ENCODE measurements around the gene AGAP1.

The AGAP1 gene

DNA sequence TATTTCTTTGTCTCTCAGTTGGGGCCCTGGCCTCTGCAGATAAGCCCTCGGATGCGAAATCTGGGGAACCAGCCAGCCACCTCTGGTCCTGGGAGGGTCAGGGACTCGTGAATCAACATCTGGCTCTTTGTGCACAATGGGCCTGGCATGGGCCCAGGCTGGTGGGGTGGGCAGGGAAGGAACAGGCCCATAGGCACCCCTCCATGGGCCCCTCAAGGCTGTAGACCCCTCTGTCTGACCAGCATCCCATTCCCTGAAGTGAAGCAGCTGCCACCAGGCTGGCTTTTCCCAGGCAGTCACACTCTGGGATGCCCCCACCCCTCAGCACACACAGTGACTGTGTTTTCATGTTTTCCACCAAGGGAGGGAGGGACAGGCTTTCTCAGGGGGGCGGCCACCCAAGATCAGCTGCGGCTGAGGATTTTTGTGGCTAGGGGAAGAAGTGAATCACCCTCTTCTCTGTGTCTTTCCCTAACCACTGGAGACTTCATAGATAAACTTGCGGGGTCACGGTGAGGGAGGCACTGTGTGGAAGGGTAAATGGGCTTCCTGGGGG is 166.0 kb downstream of the AGAP1 start:
- no peak for DNase-seq (ENCODE audit: low read depth in 2 of 2, low spot score in 1 of 2)

DNA sequence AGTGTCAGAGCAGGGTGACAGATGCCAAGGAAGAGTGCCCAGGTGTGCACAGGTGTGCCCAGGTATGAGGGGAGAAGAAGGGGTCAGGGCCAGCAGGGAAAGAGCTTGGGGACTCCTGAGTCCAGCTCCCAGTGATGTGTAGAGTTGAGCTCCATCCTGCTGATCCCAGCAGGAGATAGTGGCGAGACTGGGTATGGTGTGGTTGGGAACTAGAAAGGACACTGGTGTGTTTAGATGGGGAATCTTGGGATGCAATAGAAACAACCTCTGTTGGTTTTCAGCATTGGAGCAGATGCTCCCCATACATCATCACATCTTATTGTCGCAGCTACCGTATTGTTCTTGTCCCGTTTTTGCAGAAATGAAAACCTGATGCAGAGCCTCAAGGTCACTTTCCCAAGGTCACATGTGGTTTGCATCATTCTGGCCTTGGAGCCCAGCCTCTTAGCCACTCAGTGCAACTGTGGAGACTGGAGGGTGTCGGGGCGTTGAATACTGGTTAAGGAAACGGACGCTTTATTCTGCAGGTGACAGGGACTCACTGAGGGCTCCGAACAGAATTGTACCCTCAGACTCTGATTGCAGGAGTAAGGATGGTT is 166.7 kb downstream of the AGAP1 start:
- DNase-seq (ENCODE audit: low read depth in 2 of 2, low spot score in 1 of 2), result no peak

- no peak for DNase-seq (ENCODE audit: low read depth in 2 of 2, low spot score in 1 of 2)
Observed at GRCh38 chr2:235661167-235661937, 167.5 kb downstream of the AGAP1 start.

DNA sequence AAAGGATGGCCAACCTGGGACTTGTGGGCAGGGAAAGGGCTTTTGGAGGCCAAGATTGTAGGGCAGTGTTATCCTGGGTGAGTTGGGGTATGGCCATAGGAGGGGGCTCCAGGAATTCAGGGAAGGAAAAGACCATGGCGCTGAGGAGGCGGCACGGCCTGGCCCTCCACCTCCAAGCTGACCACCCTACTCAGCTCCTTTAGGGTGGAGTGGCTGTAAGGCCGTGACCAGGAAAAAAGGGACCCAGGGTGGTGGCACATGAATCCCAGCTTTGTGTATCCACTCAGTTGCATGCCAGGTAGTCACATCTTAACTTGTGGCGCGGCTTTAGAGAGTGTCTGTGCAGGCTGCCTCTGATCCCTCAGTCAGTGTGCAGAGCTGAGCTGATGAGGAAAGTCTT is 168.1 kb downstream of the AGAP1 start:
- DNase-seq (ENCODE audit: low read depth in 2 of 2, low spot score in 1 of 2), result no peak

GRCh38 chr2:235663875-235664274 is 170.0 kb downstream of the AGAP1 start:
- no peak for DNase-seq (ENCODE audit: low read depth in 2 of 2, low spot score in 1 of 2)

DNA sequence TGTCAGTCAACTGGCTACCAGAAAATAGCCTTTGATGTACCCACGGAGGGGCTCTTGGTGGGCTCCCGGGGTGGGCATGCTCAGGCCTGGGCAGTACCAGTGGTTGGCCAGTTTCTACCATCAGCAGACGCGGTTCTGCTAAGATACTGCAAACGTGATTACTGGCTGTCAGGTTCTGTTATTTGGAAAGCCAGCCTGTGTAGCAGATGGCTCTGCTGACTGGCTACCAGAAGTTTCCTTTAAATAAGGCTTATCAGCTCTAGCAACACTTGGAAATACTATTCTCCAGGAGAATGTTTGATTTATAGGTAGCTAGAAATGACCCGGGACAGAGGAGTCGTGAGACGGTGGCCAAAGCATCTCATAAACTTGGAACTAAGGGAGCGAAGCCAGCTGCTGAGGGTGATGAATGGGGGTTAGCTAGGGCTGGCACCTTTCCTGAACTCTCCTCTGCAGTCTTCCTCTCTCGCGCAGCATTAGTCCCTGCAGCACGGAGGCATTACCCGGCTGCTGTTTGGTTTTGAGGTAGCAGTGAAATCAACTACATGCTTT is 171.9 kb downstream of the AGAP1 start:
- DNase-seq (ENCODE audit: low read depth in 2 of 2, low spot score in 1 of 2), result no peak

GRCh38 chr2:235666213-235666781 is 172.5 kb downstream of the AGAP1 start:
- no peak for DNase-seq (ENCODE audit: low read depth in 2 of 2, low spot score in 1 of 2)

GRCh38 chr2:235668782-235669181 is 174.9 kb downstream of the AGAP1 start:
- DNase-seq (ENCODE audit: low read depth in 2 of 2, low spot score in 1 of 2), result no peak

DNA sequence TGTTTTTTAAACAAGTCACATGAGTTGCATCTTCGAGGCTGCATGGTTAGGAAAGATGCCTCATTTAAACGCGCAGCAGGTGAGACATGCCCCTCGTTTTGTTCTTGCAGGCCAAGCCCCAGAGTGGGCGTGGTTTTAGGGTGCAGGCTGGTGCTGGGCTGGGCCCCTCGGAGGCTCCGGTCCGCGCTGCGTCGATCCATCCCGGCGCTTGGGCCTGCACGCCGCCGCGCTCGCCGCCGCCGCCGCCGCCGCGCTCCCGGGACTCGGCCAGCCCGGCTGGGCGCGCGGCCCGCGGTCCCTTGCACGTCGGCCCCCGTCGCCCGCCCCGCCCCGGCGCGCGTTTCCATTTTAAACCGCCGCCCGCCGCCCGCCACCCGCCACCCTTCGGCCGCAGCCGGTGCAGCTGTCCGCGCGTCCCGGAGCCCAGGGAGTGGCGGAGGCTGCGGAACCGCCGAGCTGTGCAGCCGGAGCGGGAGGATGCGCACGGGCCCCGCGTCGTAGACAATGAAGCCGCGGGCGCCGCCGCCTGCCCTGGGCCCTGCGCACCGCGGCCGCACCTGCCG is 175.5 kb downstream of the AGAP1 start:
- no peak for DNase-seq (ENCODE audit: low read depth in 2 of 2, low spot score in 1 of 2)

DNA sequence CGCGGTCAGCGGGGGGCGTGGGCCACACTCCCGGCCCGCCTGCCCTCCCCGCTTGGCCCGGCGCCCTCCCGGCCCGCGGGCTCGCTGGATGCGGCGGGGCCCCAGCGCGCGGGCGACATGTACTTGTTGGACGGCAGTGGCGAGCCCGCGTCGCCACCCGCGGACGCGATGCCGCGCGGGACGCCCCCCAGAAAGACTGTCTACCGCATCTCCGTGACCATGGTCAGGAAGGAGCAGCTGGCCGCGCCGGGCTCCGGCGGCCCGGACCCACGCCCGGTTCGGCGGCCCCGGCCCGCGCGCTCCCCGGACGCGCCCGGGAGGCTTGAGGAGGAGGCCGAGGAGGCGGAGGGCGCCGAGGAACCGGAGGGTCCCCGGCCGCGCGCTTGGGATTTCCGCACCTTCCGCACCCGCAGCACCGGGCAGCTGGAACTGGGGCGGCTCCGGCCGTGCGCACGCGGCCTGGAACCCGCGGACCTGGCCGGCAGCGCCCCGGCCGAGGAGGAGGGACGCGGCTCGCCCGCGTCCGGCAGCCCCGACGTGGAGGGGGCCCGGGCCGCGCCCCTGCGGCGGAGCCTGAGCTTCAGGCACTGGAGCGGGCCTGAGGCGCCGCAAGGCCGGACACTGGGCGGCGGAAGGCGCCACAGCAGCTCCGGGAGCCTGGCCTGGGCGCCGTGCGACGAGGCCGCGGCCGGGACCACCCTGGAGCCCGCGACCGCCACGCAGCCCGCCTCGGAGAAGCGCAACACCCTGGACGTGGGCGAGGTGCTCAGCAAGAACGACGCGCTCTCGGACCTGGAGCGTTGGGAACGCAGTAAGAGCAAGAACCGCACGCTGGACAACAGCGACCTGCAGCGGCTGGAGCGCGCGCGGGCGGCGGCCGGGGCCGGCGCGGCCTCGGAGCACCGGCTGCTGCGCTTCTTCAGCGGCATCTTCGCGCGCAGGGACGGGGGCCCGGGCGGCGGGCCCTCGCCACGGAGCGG is 176.4 kb downstream of the AGAP1 start:
- DNase-seq (ENCODE audit: low read depth in 2 of 2, low spot score in 1 of 2), result no peak

- DNase-seq (ENCODE audit: low read depth in 2 of 2, low spot score in 1 of 2), result no peak
Observed at GRCh38 chr2:235670974-235671787, 177.3 kb downstream of the AGAP1 start.

DNA sequence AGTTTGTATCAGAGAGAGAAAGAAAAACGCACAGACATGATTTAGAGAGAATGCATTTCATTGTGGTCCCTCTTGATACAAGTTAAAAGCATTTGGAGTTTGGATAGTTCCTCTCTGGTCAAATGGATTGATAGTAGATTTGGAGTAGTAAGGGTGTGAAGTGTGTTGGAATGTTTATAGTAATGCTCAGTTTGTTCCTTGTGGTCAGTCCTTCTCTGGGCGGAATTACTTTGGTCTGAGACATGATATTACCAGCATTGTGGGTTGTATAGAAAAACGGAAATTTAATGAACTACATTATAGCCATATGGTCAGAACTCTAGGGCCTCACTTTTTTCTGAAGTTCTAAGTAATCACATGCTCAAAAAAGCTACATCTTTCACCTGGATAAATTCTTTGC is 178.9 kb downstream of the AGAP1 start:
- no peak for DNase-seq (ENCODE audit: low read depth in 2 of 2, low spot score in 1 of 2)

DNA sequence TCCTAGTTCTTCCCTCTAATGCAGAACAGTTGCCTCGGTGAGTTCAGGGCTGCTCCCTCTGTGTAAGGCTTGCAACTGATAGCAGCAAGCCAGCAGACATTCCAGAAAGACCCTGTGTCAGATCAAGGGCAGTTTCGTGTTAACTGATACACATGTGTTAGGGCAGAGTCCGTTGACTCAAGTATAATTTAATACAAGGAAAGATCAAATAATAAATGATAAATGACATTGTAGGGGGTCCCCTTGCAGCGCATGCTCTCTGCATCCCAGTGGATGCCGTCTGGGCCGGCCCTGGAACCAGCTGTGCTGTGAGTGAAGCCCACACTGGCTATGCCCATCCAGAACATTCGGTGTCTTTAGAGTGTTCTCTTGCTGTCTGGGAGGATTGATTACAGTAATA is 180.3 kb downstream of the AGAP1 start:
- DNase-seq (ENCODE audit: low read depth in 2 of 2, low spot score in 1 of 2), result no peak

DNA sequence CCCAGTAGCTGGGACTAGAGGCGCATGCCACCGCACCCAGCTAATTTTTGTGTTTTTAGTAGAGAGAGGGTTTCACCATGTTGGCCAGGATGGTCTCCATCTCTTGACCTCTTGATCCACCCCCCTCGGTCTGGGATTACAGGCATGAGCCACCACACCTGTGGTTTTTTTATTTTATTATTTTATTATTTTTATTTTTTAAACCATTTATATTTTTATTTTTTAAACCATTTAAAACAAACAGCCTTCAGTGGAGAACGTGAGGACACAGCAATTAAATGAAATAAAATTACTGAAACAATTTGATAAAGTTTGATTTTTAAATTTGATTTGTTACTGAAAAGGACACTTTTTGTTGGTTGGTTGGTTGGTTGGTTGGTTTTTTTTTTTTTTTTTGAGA is 181.0 kb downstream of the AGAP1 start:
- no peak for DNase-seq (ENCODE audit: low read depth in 2 of 2, low spot score in 1 of 2)

DNA sequence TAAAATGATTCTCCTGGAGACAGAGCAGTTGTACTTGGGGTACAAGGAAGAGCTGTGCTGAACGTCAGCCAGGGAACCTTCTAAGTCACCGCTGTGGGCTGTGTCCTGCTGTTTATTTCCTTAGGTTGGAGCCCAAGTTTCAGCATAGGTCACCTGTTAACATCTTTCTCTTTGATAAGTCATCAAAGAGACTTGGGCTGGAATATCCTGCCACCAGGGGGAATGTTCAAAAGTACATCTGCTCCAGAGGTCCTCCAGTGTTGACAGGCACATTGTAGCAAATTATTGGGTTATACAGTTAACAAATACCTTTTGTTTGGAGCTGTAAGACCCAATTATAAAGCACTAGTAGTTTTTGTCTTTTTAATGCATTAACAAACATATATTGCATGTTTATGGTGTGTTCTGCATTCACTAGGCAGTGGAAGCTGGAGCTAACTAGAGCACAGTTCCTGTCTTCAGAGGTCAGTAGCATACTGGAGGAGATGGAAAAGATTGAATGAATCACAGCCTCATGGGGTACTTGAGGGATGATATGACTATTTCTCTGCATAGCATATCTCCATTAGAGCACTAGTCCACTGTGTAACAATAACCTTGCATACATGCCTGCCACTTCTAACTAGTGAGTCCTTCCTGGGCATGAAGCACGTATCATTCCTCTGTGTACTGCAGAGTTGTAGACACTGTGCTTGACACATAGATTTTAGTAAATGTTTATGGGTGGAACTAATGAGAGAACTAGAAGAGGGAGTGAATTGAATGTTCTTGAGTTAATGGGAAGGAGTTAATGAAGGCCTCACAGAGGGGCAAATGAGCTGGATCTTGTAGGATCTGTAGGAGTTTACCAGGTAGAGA is 182.1 kb downstream of the AGAP1 start:
- DNase-seq (ENCODE audit: low read depth in 2 of 2, low spot score in 1 of 2), result no peak

GRCh38 chr2:235676536-235676799 is 182.6 kb downstream of the AGAP1 start:
- no peak for DNase-seq (ENCODE audit: low read depth in 2 of 2, low spot score in 1 of 2)

DNA sequence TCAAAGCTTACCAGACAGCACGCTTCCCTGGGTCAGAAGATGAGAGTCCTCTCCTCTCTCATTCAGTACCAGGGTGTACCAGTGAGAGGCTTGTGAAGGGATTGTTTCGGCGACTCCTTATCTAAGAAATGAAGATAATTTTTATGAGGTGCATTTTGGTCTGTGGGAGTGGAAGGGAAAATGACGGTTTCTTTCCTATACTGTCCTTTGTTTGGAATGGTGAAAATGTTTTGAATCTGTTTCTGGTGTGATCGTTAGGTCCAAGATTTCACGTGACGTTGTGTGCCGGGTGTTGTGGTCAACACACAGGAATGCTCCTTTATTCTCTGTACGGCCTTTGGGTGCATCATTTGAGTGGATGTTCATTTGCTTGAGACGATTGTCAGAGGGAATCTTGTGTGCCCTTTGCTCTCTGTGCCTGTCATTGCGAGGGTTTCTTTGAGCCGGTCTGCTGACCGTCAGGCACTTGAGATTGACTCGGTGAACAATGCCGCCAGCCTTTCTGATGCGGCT is 183.5 kb downstream of the AGAP1 start:
- DNase-seq (ENCODE audit: low read depth in 2 of 2, low spot score in 1 of 2), result no peak

DNA sequence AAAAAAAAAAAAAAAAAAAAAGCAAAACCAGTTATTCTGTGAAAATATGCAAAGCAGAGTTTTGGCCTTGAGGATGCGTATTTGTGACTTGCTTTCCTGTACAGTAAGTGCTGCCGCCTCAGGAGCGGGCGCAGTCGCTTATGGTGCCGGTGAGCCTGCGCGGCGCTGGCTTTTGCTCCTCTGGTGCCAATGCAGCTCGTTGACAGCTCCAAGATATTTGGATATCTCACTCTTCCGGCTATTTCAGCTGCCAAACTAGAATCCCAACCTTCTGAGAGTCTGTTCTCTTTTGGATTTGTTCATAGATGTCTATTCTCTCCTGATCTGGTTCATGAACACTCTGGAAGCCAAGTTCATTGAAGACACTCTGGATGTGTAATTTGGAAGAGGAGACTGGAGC is 184.1 kb downstream of the AGAP1 start:
- no peak for DNase-seq (ENCODE audit: low read depth in 2 of 2, low spot score in 1 of 2)

GRCh38 chr2:235678712-235679111 is 184.9 kb downstream of the AGAP1 start:
- DNase-seq (ENCODE audit: low read depth in 2 of 2, low spot score in 1 of 2), result no peak
